ENCODE measurements around the gene CSF2RB. TPM values are rescaled to one million over a fixed set of nuclear protein-coding genes. Genes with fewer than 3 reads are reported as not detected.

Gene CSF2RB
- total RNA-seq, 2 donors from 2014 or later, result not detected

- Histone ChIP-seq H3K4me3 (ENCODE audit: low read length) (no peak overlapping the region), H3K27me3 (ENCODE audit: control insufficient read depth, insufficient read depth, low read length, poor library complexity, severe bottlenecking) (peaks cover 5% of the 10 kb centered on the region), H3K9me3 (ENCODE audit: control insufficient read depth, low read length) (no peaks in the 10 kb centered on the region), H3K4me1 (ENCODE audit: control insufficient read depth, insufficient read depth, low read length) (no peaks in the 10 kb centered on the region), H3K27ac (ENCODE audit: low read depth, low read length) (no peak overlapping the region), H3K9ac (ENCODE audit: extremely low read depth, low read length, poor library complexity, severe bottlenecking) (no peak overlapping the region), H3K36me3 (ENCODE audit: control insufficient read depth, insufficient read depth, low read length) (no peaks in the 10 kb centered on the region)
- TF ChIP-seq, protein P1, sequence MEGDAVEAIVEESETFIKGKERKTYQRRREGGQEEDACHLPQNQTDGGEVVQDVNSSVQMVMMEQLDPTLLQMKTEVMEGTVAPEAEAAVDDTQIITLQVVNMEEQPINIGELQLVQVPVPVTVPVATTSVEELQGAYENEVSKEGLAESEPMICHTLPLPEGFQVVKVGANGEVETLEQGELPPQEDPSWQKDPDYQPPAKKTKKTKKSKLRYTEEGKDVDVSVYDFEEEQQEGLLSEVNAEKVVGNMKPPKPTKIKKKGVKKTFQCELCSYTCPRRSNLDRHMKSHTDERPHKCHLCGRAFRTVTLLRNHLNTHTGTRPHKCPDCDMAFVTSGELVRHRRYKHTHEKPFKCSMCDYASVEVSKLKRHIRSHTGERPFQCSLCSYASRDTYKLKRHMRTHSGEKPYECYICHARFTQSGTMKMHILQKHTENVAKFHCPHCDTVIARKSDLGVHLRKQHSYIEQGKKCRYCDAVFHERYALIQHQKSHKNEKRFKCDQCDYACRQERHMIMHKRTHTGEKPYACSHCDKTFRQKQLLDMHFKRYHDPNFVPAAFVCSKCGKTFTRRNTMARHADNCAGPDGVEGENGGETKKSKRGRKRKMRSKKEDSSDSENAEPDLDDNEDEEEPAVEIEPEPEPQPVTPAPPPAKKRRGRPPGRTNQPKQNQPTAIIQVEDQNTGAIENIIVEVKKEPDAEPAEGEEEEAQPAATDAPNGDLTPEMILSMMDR (conservative IDR thresholded peaks at IDR 0.05), result no peak
- H3K4me1 Mint-ChIP-seq, result peaks cover 4% of the 10 kb centered on the region
- H3K9me3 Mint-ChIP-seq, result no peaks in the 10 kb centered on the region
- 95 to 96% methylated on average over 2 of the region's 2 CpGs for WGBS, 2 experiments (ENCODE audit: insufficient coverage in 1 of 2, insufficient read length in 1 of 2)
- no peak for DNase-seq
- no peak overlapping the region for H3K4me3 Mint-ChIP-seq
- peaks cover 14% of the 10 kb centered on the region for H3K27me3 Mint-ChIP-seq (ENCODE audit: insufficient read depth)
- no peak overlapping the region for H3K27ac Mint-ChIP-seq
- no peaks in the 10 kb centered on the region for H3K36me3 Mint-ChIP-seq (ENCODE audit: low read depth)
Observed at GRCh38 chr22:36872866-36873498, 40.4 kb upstream of the CSF2RB start.

DNA sequence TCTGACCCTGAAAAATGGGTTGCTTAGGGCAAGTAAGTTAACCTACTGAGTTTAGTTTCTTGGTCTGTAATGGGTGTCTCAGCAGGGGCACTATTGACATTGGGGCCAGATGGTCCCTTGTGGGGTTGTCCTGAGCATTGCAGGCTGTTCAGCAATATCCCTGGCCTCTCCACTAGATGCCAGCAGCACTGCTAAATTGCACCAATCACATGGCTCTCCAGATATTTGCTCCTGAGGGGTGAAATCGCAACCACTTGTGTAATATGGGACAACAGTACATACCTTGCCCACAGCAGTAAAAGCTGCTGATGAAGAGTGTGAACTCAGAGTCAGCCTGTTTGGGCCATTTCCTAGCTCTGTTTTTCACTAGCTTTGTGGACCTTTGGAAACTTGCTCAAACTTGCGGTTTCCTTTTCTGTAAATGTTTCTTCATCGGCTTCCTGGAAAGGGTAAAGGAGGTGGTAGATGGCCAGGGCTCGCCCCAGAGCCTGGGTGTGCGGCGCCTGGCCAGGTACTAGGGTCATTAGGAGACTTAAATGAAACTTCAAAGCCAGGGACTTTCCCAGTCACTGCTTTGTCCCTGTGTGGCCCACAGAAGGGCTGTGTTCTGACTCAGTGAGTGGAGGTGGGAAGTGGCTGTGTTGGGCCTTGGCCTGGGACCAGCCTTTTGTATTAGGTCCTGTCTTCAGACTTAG lies 39.7 kb upstream of the CSF2RB start:
- WGBS, 2 experiments (ENCODE audit: insufficient coverage in 1 of 2, insufficient read length in 1 of 2), result 67 to 91% methylated on average over 1 to 6 of the region's 6 CpGs
- H3K27ac ChIP-seq (ENCODE audit: low read depth, low read length), result no peak overlapping the region
- Mint-ChIP-seq H3K4me3 (no peak overlapping the region), H3K36me3 (ENCODE audit: low read depth) (no peaks in the 10 kb centered on the region), H3K27ac (no peak overlapping the region), H3K9me3 (no peaks in the 10 kb centered on the region), H3K4me1 (peaks cover 4% of the 10 kb centered on the region), H3K27me3 (ENCODE audit: insufficient read depth) (peaks cover 12% of the 10 kb centered on the region)
- H3K9me3 ChIP-seq (ENCODE audit: control insufficient read depth, low read length), result no peaks in the 10 kb centered on the region
- no peak overlapping the region for H3K9ac ChIP-seq (ENCODE audit: extremely low read depth, low read length, poor library complexity, severe bottlenecking)
- peak; percentile 73 for DNase-seq
- TF ChIP-seq, protein P1 (conservative IDR thresholded peaks at IDR 0.05), result peak; percentile 69
- no peak overlapping the region for H3K4me3 ChIP-seq (ENCODE audit: low read length)
- H3K36me3 ChIP-seq (ENCODE audit: control insufficient read depth, insufficient read depth, low read length), result no peaks in the 10 kb centered on the region
- H3K4me1 ChIP-seq (ENCODE audit: control insufficient read depth, insufficient read depth, low read length), result no peaks in the 10 kb centered on the region
- peaks cover 5% of the 10 kb centered on the region for H3K27me3 ChIP-seq (ENCODE audit: control insufficient read depth, insufficient read depth, low read length, poor library complexity, severe bottlenecking)

GRCh38 chr22:36874309-36874696 lies 39.1 kb upstream of the CSF2RB start:
- H3K27ac ChIP-seq (ENCODE audit: low read depth, low read length), result no peak overlapping the region
- H3K4me3 ChIP-seq (ENCODE audit: low read length), result no peak overlapping the region
- Mint-ChIP-seq H3K4me1 (peaks cover 4% of the 10 kb centered on the region), H3K9me3 (no peaks in the 10 kb centered on the region), H3K27ac (no peak overlapping the region), H3K4me3 (no peak overlapping the region), H3K27me3 (ENCODE audit: insufficient read depth) (peaks cover 12% of the 10 kb centered on the region), H3K36me3 (ENCODE audit: low read depth) (no peaks in the 10 kb centered on the region)
- WGBS, 2 experiments (ENCODE audit: insufficient coverage in 1 of 2, insufficient read length in 1 of 2), result 86 to 92% methylated on average over 2 of the region's 2 CpGs
- DNase-seq, result no peak
- no peaks in the 10 kb centered on the region for H3K36me3 ChIP-seq (ENCODE audit: control insufficient read depth, insufficient read depth, low read length)
- no peak overlapping the region for H3K9ac ChIP-seq (ENCODE audit: extremely low read depth, low read length, poor library complexity, severe bottlenecking)
- TF ChIP-seq, protein P1 (conservative IDR thresholded peaks at IDR 0.05), result no peak
- H3K9me3 ChIP-seq (ENCODE audit: control insufficient read depth, low read length), result no peaks in the 10 kb centered on the region
- peaks cover 5% of the 10 kb centered on the region for H3K27me3 ChIP-seq (ENCODE audit: control insufficient read depth, insufficient read depth, low read length, poor library complexity, severe bottlenecking)
- no peaks in the 10 kb centered on the region for H3K4me1 ChIP-seq (ENCODE audit: control insufficient read depth, insufficient read depth, low read length)
